Peyer's patch (tissue), 4 donors: ENCODE data around the gene KRT72.

Experiments
- CTCF ChIP-seq, 6 experiments: fragments of 450-650 bp in 4 of 6; fragments of 200-600 bp in 2 of 6; sonication (generic) in 1 of 6; IDR thresholded peaks; one replicate each; pipeline ENCODE4 v1.5.1; 2017 to 2019; ENCODE audit warnings: antibody characterized with exemption in 6 of 6, mild to moderate bottlenecking in 3 of 6, moderate library complexity in 1 of 6
- POLR2A ChIP-seq, 2 donors: fragments of 450-650 bp; IDR thresholded peaks; one replicate each; pipeline ENCODE4 v1.5.1; 2017; ENCODE audit warnings: antibody characterized with exemption in 2 of 2, mild to moderate bottlenecking in 2 of 2, moderate library complexity in 2 of 2

GRCh38 chr12:52573306-52573705 lies 28.0 kb downstream of the KRT72 start:
- TF ChIP-seq CTCF (IDR thresholded peaks at IDR 0.05), result no peak
- TF ChIP-seq POLR2A (IDR thresholded peaks at IDR 0.05), result no peak
